Gastrocnemius medialis (tissue), 4 donors: ENCODE measurements around the gene WFS1. TPM values are rescaled to one million over a fixed set of nuclear protein-coding genes. Genes with fewer than 3 reads are reported as not detected.

ENCODE experiments used
- ATAC-seq, 2 donors: fragments of 150-250 bp; one replicate each; pipeline ENCODE4 v1.9.1; 2016
- DNase-seq, 2 donors: peaks; one replicate each; pipeline ENCODE4 v3.0.0-alpha.2; 2019
- H3K27ac ChIP-seq, 4 donors: fragments of 200-600 bp; sonication (generic); 1 replicate in 1 of 4; 2 replicates in 3 of 4; pipeline ENCODE4 v1.5.1; 2016 to 2018; ENCODE audit warnings: mild to moderate bottlenecking in 2 of 4, moderate library complexity in 1 of 4
- H3K27me3 ChIP-seq, 3 donors: fragments of 200-600 bp; sonication (generic) in 2 of 3; 1 replicate in 1 of 3; 2 replicates in 2 of 3; pipeline versions ENCODE4 v1.5.1 to v1.6.0; 2016 to 2019; ENCODE audit warnings: mild to moderate bottlenecking in 1 of 3, moderate library complexity in 1 of 3
- H3K36me3 ChIP-seq, 2 donors: fragments of 200-600 bp; sonication (generic) in 1 of 2; one replicate each; pipeline ENCODE4 v1.5.1; 2017 to 2018
- H3K4me1 ChIP-seq, 2 donors: fragments of 200-600 bp; sonication (generic) in 1 of 2; one replicate each; pipeline ENCODE4 v1.5.1; 2016 to 2017; ENCODE audit warnings: mild to moderate bottlenecking in 2 of 2
- H3K4me3 ChIP-seq, 4 donors: fragments of 200-600 bp; sonication (generic) in 3 of 4; 1 replicate in 1 of 4; 2 replicates in 3 of 4; pipeline ENCODE4 v1.5.1; 2016 to 2019; ENCODE audit warnings: mild to moderate bottlenecking in 2 of 4
- H3K9me3 ChIP-seq, 3 donors: fragments of 200-600 bp; sonication (generic) in 2 of 3; 1 replicate in 1 of 3; 2 replicates in 2 of 3; pipeline ENCODE4 v1.5.1; 2016 to 2019
- POLR2A ChIP-seq, 2 donors: fragments of 450-650 bp; IDR thresholded peaks; one replicate each; pipeline ENCODE4 v1.6.1; 2017; ENCODE audit warnings: antibody characterized with exemption in 2 of 2, mild to moderate bottlenecking in 2 of 2, moderate library complexity in 2 of 2
- in situ Hi-C, 4 donors: fragments of 200-750 bp; cut with MboI; loops; one replicate each; pipeline versions ENCODE4 v1.15.0 to v1.8.0; 2017; ENCODE audit warnings: low sequenced_read_pairs in 4 of 4
- intact Hi-C: fragments of 100-400 bp; cut with DNase I; formaldehyde crosslinking; loops from one replicate; pipeline ENCODE4 v1.15.1; 2023; ENCODE audit warnings: low total_unique reads
- total RNA-seq, 4 donors: library from RNA; depleted of rRNA; stranded (reverse); fragments of >200 nt; gene quantifications; one replicate each; pipeline versions ENCODE4 v1.1.0 to v1.2.3, GENCODE V29; 2016
- TF ChIP-seq, protein P1 (sequence below), 5 experiments: fragments of 450-650 bp in 3 of 5; fragments of 200-600 bp in 2 of 5; sonication (generic) in 2 of 5; IDR thresholded peaks in 4 of 5; conservative IDR thresholded peaks in 1 of 5; 1 replicate in 4 of 5; 2 replicates in 1 of 5; pipeline ENCODE4 v1.5.1; 2016 to 2019; ENCODE audit warnings: antibody characterized with exemption in 5 of 5, mild to moderate bottlenecking in 3 of 5, moderate library complexity in 3 of 5

Gene WFS1
- total RNA-seq, 4 donors from 2014 or later: 13.6 to 23.7 (median 15.6) TPM

DNA sequence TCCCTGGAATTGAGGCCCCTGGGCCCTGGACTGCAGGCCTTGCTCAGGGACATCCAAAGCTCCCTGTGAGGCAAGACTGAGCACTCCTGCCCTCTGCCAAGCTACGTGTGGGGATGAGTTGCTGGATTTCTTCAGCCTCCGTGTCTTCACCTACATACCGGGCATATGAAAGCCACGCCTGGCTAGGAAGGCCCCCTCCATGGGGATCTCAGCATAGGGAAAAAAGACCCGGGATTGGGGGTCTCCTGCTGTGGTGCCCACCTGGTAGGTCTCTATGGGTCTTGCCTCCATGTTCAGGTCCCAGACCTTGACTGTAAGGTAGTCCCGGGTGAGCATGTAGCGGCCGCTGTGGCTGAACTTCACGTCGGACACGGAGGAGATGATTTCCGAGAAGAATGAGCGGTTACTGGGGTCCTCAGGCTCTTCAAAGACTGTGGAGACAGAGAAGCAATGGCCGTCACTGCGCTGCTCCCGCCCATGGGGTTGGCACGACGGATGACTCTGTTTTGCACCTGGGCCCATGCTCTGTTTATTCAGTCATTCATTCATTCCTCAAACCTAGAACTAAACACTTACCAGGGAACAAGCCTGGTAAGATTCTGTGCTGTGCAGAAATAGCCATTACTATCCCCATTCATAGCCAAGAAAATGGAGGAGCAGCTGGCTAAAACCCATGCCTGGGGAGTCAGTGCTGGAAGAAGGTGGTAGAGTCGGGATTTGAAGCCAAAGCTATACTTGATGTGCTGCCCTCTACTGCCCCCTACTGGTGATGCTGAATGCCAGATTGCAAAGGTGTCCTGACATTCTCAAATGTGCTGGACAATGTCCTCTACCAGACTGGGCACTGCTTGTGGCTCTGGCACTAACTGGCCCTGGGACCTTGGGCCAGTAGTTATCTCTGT lies 63.9 kb downstream of the WFS1 start:
- no peak overlapping the region for H3K27ac ChIP-seq
- DNase-seq (no peak), ATAC-seq (no peak)
- H3K36me3 ChIP-seq: no peaks in the 10 kb centered on the region
- H3K27me3 ChIP-seq: peaks cover 9 to 19% (median 16%) of the 10 kb centered on the region in 3 donors
- TF ChIP-seq, protein P1, sequence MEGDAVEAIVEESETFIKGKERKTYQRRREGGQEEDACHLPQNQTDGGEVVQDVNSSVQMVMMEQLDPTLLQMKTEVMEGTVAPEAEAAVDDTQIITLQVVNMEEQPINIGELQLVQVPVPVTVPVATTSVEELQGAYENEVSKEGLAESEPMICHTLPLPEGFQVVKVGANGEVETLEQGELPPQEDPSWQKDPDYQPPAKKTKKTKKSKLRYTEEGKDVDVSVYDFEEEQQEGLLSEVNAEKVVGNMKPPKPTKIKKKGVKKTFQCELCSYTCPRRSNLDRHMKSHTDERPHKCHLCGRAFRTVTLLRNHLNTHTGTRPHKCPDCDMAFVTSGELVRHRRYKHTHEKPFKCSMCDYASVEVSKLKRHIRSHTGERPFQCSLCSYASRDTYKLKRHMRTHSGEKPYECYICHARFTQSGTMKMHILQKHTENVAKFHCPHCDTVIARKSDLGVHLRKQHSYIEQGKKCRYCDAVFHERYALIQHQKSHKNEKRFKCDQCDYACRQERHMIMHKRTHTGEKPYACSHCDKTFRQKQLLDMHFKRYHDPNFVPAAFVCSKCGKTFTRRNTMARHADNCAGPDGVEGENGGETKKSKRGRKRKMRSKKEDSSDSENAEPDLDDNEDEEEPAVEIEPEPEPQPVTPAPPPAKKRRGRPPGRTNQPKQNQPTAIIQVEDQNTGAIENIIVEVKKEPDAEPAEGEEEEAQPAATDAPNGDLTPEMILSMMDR (IDR thresholded peaks at IDR 0.05 in 4 of 5, conservative IDR thresholded peaks at IDR 0.05 in 1 of 5): peak in 2 of 5 experiments; percentile 7 to 28
- TF ChIP-seq POLR2A (IDR thresholded peaks at IDR 0.05): no peak
- no peaks in the 10 kb centered on the region for H3K4me1 ChIP-seq
- in situ Hi-C loops (no loop called here), intact Hi-C loops (no loop called here)
- no peaks in the 10 kb centered on the region for H3K9me3 ChIP-seq
- no peak overlapping the region for H3K4me3 ChIP-seq

DNA sequence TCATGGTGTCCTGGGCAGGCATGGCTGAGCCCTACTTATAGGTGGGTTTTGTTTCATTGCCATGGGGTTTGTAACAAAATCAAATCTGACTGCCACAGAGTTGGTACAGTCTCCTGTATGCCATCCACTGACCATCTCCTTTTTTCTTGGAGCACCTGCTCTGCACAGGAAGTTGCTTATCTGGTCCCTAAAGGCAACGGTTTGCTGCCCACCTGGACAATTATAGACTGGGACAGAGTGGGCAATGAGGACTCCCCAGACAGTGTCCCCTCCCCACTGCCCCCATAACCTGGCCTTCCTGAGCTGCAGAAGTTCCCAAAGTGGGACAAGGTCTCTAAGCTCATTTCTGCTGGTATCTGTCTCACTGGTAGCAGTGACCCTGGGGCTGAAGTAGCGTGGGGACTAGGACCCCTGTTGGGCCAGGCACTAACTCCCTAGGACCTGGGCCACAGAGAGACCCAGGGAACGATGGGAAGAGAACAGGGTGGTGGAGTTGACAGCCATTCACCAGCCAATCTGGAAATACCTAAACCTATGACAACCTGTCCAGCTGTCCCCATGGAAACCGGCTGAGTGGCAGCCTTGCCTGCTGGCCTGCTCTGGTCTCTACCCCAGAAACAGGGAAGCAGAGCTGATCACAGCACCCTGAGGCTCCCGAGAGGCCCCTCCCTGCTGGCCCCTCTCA lies 64.7 kb downstream of the WFS1 start:
- intact Hi-C loops: no loop called here
- no peak for DNase-seq
- TF ChIP-seq POLR2A (IDR thresholded peaks at IDR 0.05): no peak
- TF ChIP-seq, protein P1 (IDR thresholded peaks at IDR 0.05 in 4 of 5, conservative IDR thresholded peaks at IDR 0.05 in 1 of 5): no peak
- Histone ChIP-seq H3K9me3 (no peaks in the 10 kb centered on the region), H3K4me3 (no peak overlapping the region), H3K4me1 (no peaks in the 10 kb centered on the region), H3K36me3 (no peaks in the 10 kb centered on the region), H3K27ac (no peak overlapping the region), H3K27me3 (peaks cover 16 to 27% (median 24%) of the 10 kb centered on the region in 3 donors)
- in situ Hi-C loops: no loop called here
- ATAC-seq: no peak

DNA sequence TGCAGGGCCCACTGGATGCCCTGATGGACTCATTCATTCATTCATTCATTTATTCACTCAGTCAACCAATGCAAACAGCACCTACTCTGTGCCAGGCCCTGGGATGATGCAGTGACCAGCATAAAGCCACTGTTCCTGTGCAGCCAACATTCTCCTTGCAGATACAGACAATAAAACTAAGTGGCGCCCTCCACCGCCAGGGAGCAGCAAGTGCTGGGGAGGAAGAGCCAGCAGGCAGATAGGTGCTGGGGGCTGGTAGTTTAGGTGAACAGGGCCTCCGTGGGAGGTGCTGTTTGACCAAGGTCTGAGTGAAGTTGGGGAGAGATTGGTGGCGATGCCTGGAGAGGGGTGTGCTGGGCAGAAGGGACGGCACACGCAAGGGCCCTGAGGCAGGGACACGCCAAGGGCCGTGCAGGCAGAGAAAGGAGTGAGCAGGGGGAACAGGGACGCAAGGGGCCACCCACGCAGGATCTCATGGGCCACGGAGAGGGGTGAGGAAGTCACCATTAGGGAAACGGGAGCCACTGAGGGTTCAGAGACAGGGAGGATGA lies 65.5 kb downstream of the WFS1 start:
- in situ Hi-C loops: no loop called here
- no peaks in the 10 kb centered on the region for H3K36me3 ChIP-seq
- peaks cover 22 to 33% (median 30%) of the 10 kb centered on the region in 3 donors for H3K27me3 ChIP-seq
- intact Hi-C loops: no loop called here
- H3K9me3 ChIP-seq: no peaks in the 10 kb centered on the region
- no peaks in the 10 kb centered on the region for H3K4me1 ChIP-seq
- no peak for ATAC-seq
- no peak for DNase-seq
- TF ChIP-seq POLR2A (IDR thresholded peaks at IDR 0.05): no peak
- TF ChIP-seq, protein P1 (IDR thresholded peaks at IDR 0.05 in 4 of 5, conservative IDR thresholded peaks at IDR 0.05 in 1 of 5): no peak
- H3K27ac ChIP-seq: no peak overlapping the region
- H3K4me3 ChIP-seq: no peak overlapping the region

DNA sequence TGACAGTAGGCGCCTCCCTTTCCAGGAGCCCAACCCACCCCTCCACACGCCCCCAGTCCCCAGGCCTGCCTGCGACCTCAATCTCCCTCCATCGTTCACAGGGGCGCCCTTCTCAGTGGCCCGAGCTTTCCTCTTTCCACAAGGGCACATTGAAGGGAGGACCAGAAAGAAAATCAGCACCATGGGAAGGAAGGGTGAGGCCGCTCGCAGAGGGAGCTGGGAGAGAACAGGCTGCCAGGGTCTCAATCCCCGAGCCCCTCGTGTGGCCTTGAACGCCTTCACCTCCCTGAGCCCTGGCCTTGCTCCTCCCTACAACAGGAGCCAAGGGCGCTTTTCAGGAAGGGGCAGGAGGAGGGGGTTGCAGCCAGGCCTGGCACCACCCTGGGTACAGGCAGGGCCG lies 66.5 kb downstream of the WFS1 start:
- ATAC-seq: no peak
- intact Hi-C loops: no loop called here
- Histone ChIP-seq H3K27me3 (peaks cover 31 to 38% (median 35%) of the 10 kb centered on the region in 3 donors), H3K9me3 (no peaks in the 10 kb centered on the region), H3K4me1 (no peaks in the 10 kb centered on the region), H3K4me3 (no peak overlapping the region), H3K36me3 (no peaks in the 10 kb centered on the region), H3K27ac (no peak overlapping the region)
- in situ Hi-C loops: no loop called here
- DNase-seq: no peak
- TF ChIP-seq POLR2A (IDR thresholded peaks at IDR 0.05): no peak
- TF ChIP-seq, protein P1 (IDR thresholded peaks at IDR 0.05 in 4 of 5, conservative IDR thresholded peaks at IDR 0.05 in 1 of 5): no peak
